ENCODE results near the gene CREB3L2. TPM values are rescaled to one million over a fixed set of nuclear protein-coding genes. Genes with fewer than 3 reads are reported as not detected.

The CREB3L2 gene
- total and polyA plus RNA-seq, 2 of the 8 experiments (the other 6 are each of a cell fraction or from before 2014, with no cell fraction given), result 14.4 to 48.3 TPM

- Histone ChIP-seq H2AK5ac (ENCODE audit: low read depth, low read length) (no peak overlapping the region), H4K5ac (ENCODE audit: insufficient read length, low read depth, low read length) (no peak overlapping the region), H4K8ac (ENCODE audit: extremely low read depth, insufficient read depth, low read length) (no peak overlapping the region), H3K4me3 (ENCODE audit: extremely low read depth in 1 of 4, insufficient read depth in 2 of 4, low read depth in 3 of 4, low read length in 4 of 4) (no peak overlapping the region), H2BK12ac (ENCODE audit: low read depth, low read length) (no peak overlapping the region), H3K79me2 (ENCODE audit: control insufficient read depth in 1 of 2, insufficient read depth in 2 of 2, low read length in 2 of 2) (peaks cover 12 to 91% of the 10 kb centered on the region in 2 experiments), H4K20me1 (replicated peaks in 1 of 2; ENCODE audit: control insufficient read depth in 1 of 2, insufficient read depth in 2 of 2, low read length in 2 of 2) (peaks cover 0 to 5% of the 10 kb centered on the region in 2 experiments), H3K18ac (ENCODE audit: extremely low read depth, low read length) (no peak overlapping the region), H3K4ac (replicated peaks; ENCODE audit: insufficient read length, low read depth, low read length) (no peak overlapping the region), H3K56ac (replicated peaks; ENCODE audit: insufficient read length, low read depth, low read length) (no peak overlapping the region), H3K4me2 (ENCODE audit: insufficient read depth in 1 of 2, low read depth in 2 of 2, low read length in 2 of 2) (no peak overlapping the region), H3K9ac (replicated peaks in 1 of 4; ENCODE audit: extremely low read depth in 1 of 4, low read depth in 3 of 4, low read length in 3 of 4) (no peak overlapping the region), H3K9me3 (ENCODE audit: insufficient read depth in 2 of 2, low read depth in 1 of 2, low read length in 1 of 2) (no peaks in the 10 kb centered on the region), H3K23ac (ENCODE audit: insufficient read length) (no peak overlapping the region), H2BK15ac (ENCODE audit: low read length) (no peak overlapping the region), H3K27ac (ENCODE audit: low read depth, low read length) (no peak overlapping the region), H2BK5ac (ENCODE audit: low read depth, low read length) (no peak overlapping the region), H2BK20ac (ENCODE audit: low read length) (no peak overlapping the region), H3K4me1 (replicated peaks in 1 of 4; ENCODE audit: control insufficient read depth in 3 of 4, insufficient read depth in 4 of 4, low read length in 3 of 4) (peaks cover 0 to 12% (median 0%) of the 10 kb centered on the region in 4 experiments; a peak in 2 of 7 replicates), H3K79me1 (ENCODE audit: low read depth, low read length) (peaks cover 15% of the 10 kb centered on the region; the same call in 1 of the 2 replicates), H3K14ac (ENCODE audit: insufficient read length) (no peak overlapping the region), H3K23me2 (ENCODE audit: low read depth, low read length) (no peaks in the 10 kb centered on the region), H3K27me3 (replicated peaks in 1 of 4; ENCODE audit: control insufficient read depth in 3 of 4, extremely low read depth in 1 of 4, insufficient read depth in 3 of 4, low read length in 3 of 4) (no peaks in the 10 kb centered on the region), H3K36me3 (ENCODE audit: control insufficient read depth in 2 of 4, insufficient read depth in 4 of 4, low read length in 3 of 4) (no peaks in the 10 kb centered on the region), H4K91ac (replicated peaks; ENCODE audit: insufficient read length, low read length) (no peak overlapping the region), H2AFZ (ENCODE audit: low read length) (no peak overlapping the region), H2BK120ac (replicated peaks; ENCODE audit: low read depth, low read length) (no peak overlapping the region)
- 93% methylated on average over 6 of the region's 6 CpGs; no CpG with 5 or more reads in 1 of the 2 experiments for WGBS, 2 experiments (ENCODE audit: extremely low coverage in 1 of 2, insufficient coverage in 1 of 2, insufficient read length in 1 of 2, insufficient replicate concordance in 2 of 2, low coverage in 1 of 2, low lambda C conversion rate in 2 of 2, missing lambda C conversion rate in 1 of 2)
- FAIRE-seq (no peak), DNase-seq (ENCODE audit: low read depth in 1 of 2, low spot score in 2 of 2) (no peak)
- POLR2A ChIA-PET (ENCODE audit: partially characterized antibody), result interaction anchor here (1.7 kb wide), 1 partner anchor 8 kb away, joined by 5 read pairs; the partner anchor contains the start of gene CREB3L2
- CTCF ChIA-PET (ENCODE audit: partially characterized antibody), result interaction anchor here (1.4 to 3.7 kb wide), 3 partner anchors 15 to 93 kb away, joined by 3 to 18 read pairs (median 5); no protein-coding TSS in a partner anchor
- TF ChIP-seq BCL11A (IDR thresholded peaks at IDR 0.05; ENCODE audit: low read depth in 2 of 2, low read length in 2 of 2) (no peak), KDM5A (IDR thresholded peaks at IDR 0.05; ENCODE audit: low read length) (no peak), SRF (IDR thresholded peaks at IDR 0.05; ENCODE audit: low read depth, low read length) (no peak), CREB1 (IDR thresholded peaks at IDR 0.05) (no peak), CBX5 (IDR thresholded peaks at IDR 0.05; ENCODE audit: low read depth, low read length) (no peak), TCF12 (IDR thresholded peaks at IDR 0.05; ENCODE audit: low read depth, low read length) (no peak), GABPA (IDR thresholded peaks at IDR 0.05; ENCODE audit: borderline replicate concordance, insufficient read depth, low read length) (no peak), SP1 (IDR thresholded peaks at IDR 0.05; ENCODE audit: low read depth, low read length) (no peak), JUND (IDR thresholded peaks at IDR 0.05; ENCODE audit: low read length) (no peak), SIN3A (conservative IDR thresholded peaks at IDR 0.05 in 1 of 2, IDR thresholded peaks at IDR 0.05 in 1 of 2; ENCODE audit: low read depth in 1 of 2, low read length in 2 of 2) (no peak), RFX5 (IDR thresholded peaks at IDR 0.05; ENCODE audit: borderline replicate concordance, low read depth, low read length) (no peak), SP2 (IDR thresholded peaks at IDR 0.05; ENCODE audit: low read length) (no peak), EP300 (IDR thresholded peaks at IDR 0.05; ENCODE audit: borderline replicate concordance in 1 of 2, low read depth in 2 of 2, low read length in 2 of 2) (no peak), RAD21 (IDR thresholded peaks at IDR 0.05 in 1 of 2, conservative IDR thresholded peaks at IDR 0.05 in 1 of 2; ENCODE audit: low read depth in 2 of 2, low read length in 2 of 2) (no peak)
Measured at GRCh38 chr7:137993395-137993743, 8.5 kb downstream of the CREB3L2 start.
